GM21717 (cell line): ENCODE data around the gene DTNBP1.
"Not testable (repeated sequence)": the region's sequence is repeated elsewhere in the genome, so short reads cannot be mapped to it uniquely, and the experiment has no call there.

Source experiments
- ATAC-seq: cut with Tn5 transposase; IDR thresholded peaks from one replicate; pipeline ENCODE4 v1.9.1; 2021; ENCODE audit warnings: mild to moderate bottlenecking, moderate library complexity; ENCODE audit not compliant: unreplicated experiment

Gene DTNBP1

DNA sequence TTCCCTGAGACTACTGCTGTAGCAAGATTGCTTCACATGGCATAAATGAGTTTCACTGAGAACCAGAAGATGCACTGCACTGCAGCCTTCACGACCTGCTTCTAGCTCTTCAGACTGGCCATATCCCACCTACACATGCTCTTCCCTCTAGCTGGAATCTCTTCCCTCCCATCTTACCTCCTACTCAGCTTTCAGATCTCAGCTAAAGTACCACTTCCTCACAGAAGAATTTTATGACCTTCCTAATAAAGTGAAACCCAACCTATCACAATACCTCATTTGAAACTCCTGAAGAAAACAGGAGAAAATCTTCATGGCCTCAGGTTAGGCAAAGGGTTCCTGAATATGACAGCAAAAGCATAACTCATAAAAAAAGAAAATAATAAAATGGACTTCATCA lies 99.9 kb downstream of the DTNBP1 start:
- no peak for ATAC-seq

DNA sequence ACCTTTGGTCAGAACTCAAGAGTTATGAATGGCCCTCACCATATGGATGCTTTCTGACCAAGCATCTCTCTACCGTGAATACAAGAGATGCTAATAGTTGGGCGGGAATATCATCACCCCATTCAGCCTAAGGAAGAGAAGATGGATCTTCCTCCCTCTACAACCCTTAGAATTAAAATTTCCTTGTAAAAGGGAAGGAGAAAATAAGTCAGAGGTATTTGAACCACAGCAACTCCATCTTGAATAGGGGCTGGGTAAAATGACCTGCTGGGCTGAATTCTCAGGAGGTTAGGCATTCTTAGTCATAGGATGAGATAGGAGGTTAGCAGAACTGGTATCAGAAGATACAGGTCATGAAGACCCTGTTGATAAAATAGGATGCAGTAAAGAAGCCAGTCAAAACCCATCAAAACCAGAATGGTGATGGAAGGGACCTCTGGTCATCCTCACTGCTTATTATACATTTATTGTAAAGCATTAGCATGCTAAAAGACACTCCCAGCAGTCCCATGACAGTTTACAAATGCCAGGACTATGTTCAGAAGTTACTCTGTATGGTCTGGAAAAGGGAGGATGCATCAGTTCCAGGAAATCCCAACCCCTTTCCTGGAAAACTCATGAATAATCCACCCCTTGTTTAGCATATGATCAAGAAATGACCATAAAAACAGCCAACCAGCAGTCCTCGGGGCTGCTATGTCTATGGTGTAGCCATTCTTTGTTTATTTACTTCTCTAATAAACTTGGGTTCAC lies 101.2 kb downstream of the DTNBP1 start:
- ATAC-seq = no peak

DNA sequence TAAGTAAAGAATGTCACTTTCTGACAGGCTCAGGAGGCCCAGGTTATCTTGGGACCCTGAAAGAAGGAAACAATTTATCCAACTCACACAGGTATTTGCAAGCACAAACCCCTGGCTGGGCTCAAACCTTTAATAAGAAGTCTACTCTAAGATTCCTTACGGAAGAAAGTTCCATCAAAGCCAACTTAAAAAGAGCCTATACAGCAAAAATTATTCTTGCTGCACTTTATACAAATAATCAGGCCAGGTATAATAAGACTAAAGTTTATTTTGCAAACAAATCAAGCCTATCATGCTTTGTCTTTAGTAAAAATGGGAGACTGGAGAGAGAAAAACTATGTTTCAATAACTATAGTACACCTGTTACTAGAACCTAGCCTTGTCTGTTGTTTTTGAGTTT lies 102.1 kb downstream of the DTNBP1 start:
- no peak for ATAC-seq

DNA sequence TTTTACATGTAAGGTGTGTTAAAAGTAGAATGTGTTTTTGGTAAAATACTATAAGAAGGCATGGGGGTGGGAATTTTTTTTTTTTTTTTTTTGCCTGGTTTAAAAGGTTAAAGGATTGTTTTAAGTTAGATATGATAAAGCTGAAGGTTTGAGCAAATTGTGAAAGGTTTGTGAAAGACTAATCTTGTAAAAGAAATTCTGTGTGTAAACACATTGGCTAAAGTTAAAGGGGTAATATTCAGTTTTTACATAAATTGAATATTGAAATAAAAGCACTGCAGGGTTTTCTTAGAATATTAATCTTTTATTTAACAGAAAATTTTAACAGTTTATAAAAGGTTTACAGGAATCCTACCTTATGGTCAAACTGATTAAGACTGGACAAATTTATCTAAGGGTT lies 105.7 kb downstream of the DTNBP1 start:
- ATAC-seq = no peak

DNA sequence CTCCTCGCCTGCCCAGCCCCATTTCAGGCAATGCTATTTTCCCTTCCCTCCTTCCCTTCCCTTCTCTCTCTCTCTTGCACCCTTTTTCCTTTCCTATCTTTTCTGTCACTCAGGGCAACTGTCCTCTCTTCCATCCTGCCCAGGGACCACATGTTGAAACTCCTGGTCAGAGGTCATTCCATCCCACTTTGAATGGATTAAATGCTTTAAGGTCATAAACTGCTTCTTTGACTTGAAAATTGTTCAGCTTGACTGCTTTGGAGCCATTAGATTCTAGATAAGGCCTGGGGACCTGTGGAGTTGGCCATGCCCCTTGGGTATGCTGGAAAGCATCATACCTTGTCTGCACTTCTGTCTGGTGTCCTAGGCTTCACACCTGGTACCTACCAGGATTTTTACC lies 106.1 kb downstream of the DTNBP1 start:
- ATAC-seq = no peak

DNA sequence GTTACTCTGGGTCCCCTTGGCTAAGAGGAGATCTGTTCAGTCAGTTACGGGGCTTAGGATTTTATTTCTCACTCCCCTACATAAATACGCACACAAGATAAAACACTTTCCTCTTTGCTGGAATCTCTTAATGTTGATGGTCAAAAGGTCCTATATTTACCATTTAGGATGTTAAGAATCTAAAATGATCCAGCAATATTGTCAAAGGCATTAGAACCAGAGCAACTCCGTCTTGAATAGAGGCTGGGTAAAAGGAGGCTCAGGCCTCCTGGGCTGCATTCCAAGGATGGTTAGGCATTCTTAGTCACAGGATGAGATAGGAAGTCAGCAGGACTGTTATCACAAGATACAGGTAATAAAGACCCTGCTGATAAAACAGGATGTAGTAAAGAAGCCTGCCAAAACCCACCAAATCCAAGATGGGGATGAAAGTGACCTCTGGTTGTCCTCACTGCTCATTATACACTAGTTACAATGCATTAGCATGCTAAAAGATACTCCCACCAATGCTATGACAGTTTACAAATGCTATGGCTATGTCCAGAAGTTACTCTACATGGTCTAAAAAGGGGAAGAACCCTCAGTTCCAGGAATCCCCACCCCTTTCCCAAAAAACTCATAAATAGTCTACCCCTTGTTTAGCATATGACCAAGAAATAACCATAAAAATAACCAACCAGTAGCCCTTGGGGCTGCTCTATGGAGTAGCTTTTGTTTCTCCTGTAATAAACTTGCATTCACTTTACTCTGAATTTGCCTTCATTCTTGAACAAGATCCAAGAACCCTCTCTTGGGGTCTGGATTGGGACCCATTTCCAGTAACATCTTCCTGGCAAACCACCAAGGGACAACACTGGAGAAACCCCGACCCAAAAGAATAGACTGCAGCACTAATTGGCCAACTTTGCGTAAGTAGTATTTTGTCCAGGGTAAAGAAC lies 107.5 kb downstream of the DTNBP1 start:
- no peak for ATAC-seq

DNA sequence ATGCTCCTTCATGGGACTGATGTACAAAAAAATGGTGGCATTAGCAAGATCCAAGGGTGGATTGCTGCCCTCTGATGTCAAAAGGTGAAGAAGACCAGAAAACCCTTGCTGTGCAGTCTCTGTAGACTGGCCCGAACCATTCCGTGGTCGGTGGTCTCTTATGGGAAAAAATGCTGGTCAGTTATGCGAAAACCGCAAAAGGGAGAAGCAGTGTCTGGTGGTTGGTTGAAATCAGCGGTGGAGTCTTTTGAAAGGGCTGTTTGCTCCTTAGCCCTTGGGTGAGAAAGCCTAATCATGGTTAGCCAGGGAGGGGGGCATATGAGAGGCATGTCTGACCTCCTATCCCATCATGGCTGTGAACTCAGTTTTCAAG lies 108.1 kb downstream of the DTNBP1 start:
- ATAC-seq = no peak

DNA sequence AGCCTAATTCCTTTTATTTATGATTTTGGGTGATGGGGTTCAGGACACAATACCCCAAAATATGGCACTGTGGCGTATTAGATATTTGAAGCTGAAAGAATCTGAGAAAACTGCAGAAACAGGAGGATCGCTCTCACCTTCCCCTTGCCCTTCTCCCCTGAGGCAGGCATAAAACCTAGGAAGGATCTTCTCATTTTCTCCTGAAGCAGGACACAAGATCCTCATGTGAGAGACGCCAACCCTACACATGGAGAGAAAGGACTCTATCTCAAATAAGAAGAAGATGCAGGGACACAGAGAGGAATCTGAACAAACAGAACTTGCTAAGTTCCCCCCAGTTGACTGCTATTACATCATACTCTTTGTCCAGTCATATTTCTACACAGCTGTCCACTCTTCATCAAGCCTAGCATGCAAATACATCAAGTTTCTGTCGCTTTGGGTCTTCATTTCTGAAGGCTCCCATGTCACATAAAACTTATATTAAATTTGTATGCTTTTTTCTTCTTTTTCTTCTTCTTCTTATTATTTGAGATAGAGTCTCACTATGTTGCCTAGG lies 109.0 kb downstream of the DTNBP1 start:
- no peak for ATAC-seq

DNA sequence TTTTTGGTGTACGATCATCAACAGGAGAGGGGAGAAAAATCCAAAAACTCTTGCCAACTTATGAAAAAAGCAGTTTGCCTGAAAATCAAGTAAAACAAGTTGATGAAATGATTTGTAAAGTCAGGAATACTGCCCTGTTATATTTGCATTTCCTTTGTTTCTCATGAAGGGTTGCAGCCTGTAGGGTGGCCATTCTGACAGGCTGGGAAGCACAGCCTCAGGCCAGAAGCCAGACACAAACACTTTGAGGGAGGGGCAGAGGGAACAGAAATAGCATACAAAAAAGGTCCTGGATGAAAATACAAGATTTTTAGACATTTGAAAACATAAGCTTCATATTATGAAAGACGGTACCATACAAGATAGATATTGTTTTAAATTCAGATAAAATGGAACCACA lies 109.8 kb downstream of the DTNBP1 start:
- no peak for ATAC-seq

DNA sequence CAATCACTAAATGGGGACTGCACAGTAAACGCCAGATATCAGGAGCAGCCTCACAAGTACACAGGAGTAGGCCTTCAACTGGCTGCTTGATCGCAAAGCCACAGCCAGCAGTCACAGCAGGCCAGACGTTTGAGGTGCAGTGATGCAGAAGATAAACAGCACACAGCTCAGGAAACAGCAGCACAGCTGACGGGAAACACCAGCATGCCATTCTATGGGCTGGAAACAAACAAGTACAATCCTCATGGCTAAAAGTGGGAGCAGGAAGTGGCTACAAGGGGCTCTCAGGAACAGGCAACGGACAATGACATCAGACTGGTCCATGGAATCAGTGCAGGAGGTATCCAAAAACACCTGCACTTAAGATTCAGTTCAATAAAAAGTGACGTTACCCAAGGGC lies 111.0 kb downstream of the DTNBP1 start:
- ATAC-seq = no peak

DNA sequence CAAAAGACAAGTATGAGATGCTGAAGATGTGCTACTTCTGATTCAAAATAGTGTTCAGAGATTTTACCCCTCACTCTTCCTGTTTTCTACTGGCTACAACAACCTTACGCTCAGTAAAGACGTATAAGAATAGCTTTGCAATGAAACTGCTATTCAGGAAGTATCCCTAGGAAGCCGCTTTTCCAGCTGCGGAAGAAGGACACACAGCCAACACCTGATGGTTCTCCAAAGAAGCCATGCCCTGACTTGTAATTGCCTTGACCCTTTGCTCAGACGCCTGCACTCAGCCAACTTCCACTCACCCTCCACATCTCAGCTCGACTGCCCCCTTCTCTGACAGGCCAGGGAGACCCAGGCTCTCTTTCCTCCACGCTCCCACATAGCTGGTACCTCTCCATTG lies 111.6 kb downstream of the DTNBP1 start:
- ATAC-seq = no peak

DNA sequence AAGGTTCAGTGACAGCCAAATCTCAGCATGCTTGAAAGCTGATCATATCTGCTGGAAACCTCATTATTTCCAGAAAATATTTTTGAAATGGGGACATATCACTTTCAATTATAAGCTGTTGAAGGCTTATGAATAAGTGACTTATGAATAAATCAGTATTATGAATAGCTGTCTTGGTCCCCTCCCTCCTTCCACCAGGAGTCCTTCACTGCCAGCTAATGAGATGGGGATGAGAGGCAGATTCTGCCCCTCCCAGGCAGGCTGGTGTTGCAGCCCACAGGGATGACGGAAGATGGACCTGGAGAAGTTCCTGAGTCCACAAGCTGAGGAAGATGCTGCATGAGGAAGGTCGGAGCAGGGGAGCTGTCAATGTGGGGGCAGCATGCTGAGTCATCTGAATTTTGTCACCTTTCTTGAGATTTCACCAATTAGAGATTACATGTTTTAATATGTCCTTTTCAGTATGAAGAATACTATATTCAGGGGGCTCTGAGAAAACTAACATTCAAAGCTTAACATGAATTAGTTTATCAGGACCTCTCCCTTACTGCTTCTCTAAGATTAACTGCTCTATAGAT lies 112.2 kb downstream of the DTNBP1 start:
- ATAC-seq = no peak

DNA sequence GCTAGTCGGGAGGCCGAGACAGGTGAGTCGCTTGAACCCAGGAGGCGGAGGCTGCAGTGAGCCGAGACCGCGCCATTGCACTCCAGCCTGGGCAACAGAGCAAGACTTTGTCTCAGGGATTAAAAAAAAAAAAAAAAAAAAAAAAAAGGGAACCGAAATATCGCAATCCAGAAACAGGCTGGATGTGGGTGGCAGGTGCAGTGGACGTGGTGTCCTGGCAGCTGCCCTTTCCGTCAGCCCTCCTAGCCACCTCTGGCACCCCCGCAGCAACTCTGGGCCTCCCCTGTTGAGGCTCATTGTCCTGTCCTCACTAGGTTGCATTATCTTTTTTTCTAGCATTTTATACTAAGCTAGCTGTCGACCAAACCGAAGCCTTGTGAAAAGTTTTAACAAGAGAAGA lies 113.5 kb downstream of the DTNBP1 start:
- ATAC-seq = no peak

DNA sequence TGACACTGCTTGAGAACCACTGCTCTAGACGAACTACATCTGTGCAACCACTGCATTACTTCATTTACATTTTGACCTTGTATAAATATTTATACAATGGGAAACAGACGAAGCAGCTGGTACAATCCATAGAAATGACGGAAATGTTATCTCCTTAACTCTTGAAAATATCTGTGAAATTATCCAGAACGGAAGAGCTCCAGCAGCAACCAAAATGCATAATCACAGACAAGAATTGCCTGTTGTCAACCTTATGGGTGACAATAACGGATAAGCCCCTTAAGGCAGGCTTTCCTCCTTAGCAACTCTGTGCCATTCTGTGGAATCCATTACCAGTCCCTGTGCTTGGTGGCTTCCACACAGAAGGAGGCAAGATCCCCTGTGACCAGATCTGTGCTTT lies 115.4 kb downstream of the DTNBP1 start:
- ATAC-seq = no peak

DNA sequence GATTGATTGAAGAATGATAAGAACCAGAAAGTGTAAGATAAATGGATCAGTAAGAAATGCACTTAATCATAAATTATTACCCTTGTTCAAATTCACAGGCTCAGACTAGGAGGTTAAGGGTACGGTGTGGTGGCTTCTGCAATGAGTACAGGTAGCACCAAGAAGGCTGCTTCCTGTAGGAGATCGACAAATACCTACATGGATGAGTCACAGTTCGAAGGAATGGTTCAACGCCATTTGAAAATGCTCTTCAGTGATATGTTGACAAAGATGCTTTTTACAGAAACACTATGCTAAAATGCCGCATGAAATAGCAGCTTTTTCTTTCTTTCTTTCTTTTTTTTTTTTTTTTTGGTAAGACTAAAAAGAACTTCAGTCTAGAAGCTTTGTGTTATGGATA lies 116.2 kb downstream of the DTNBP1 start:
- ATAC-seq = no peak

DNA sequence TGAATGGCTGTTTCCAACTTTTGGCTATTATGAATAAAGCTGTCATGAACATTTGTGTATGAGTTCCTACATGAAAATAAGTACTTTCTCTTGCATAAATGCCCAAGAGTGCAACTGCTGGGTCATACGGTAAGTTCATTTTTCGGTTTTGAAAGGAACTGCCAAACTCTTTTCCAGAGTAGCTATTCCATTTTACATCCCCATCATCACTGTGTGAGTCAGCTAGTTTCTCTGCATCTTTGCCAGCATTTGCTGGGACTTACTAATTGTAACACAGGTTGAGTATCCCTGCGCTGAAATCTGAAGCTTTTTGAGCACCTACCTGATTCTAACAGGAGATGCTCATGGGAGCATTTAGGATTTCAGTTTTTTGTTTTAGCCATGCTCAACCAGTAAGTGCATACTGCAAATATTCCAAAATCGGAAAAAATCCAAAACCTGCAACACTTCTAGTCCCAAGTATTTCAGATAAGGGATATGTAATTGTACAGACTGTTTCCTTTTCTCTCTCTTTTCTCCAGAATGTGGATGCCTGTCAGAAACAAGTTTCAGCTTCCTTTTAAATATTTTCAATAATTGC lies 118.4 kb downstream of the DTNBP1 start:
- ATAC-seq = no peak

DNA sequence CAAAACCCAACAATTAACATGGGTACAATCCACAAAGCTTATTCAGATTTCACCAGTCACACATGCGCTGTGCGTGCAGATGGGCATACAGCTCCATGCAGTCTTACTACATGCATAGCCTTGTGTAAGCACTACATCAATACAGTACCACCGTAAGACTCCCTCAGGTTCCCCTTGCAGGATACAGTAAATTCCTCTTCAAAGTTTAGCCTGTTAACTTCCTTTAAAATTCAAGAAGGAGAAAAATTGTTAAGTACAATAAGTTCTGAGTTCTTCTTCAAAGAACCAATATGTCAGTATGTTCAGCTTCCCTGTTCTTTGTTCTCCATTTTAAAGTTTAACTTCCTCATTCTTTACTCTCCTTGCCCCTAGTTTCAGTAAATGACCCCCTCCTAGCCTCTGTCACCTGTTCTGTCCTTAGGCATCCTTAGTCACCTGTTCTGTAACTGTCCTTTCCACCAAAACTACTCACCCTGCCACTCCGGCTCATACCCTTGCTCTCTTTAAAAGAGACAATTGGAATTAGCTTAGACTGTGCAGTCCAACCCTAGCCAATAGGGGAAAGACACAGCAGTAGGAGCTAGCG lies 119.4 kb downstream of the DTNBP1 start:
- not testable (repeated sequence) for ATAC-seq

DNA sequence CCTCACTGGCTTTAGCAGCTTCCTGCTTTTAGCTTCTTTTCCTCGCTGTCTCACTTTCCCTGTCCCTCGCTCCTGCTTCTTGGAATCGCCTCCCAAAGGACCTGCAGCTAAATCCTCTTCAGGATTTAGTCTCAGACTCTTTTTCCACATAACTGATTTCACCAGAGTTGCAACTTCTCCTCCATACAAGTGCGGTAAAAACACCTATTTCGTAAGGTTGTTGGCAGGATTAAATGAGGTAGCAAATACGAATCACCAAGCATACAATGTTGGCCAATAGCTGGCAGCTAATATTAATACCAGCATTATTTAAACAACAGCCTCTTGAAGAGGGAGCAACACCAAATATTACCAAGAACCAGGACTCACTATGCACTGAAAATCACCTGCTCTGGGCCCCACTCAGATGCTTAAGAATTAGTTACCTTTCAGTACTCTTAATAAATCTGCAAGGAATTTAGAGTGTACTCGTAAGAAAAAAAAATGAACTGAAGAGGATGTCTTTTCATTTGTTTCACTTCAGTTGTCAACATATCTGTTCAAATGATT lies 123.0 kb downstream of the DTNBP1 start:
- no peak for ATAC-seq

DNA sequence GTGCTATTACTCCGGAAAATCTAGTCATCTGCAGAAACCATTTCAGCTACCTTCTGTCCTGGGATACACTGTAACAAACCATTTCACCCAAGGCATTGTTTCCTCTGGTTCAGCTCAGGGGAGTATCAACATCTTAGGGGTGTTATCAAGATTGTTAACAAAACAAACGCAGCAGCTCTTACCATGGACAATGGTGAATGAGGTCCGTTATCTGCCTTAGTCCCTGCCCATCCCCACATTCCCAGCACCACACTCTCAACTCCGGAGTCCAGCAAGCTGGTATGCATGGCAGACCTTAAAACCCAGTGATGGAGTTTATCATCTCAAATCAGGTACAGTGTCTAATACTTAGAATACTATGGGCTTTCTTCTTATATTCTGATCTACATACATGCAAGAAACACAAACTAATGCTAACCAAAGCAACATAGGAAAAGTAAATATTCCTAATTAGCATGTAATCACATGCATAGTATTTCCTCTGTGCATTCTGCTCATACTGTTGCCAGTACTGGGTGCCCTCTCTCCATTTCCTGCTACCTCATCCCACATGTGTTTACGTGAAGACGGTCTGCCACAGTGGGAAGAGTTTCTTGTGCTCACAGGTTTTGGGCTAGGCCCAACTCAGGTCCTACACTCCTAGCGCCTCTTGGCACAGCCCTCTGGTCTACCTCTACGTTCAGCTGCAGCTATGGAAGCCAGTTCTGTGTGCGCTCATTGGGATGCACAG lies 123.9 kb downstream of the DTNBP1 start:
- ATAC-seq = no peak

DNA sequence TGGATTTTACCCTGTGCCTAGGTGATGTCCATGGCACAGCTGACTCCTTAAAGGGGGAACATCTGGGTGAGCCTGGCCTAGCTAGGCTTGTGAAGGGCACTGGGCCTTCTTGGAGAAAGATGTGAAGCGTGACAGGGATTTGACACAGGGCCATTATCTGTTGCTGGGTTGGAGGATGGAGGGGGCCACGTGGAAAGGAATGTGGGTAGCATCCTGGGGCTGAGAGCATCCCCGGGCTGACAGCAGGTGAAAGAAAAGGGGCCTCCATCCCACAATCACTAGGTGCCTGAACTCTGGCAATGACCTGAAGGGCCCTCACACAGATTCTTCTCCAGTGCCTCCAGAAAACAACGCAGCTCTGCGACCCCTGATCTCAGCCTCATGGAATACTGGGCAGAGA lies 124.7 kb downstream of the DTNBP1 start:
- no peak for ATAC-seq
